SK-N-SH (cell line): Measurements from ENCODE around the gene KNDC1. TPM values are rescaled to one million over a fixed set of nuclear protein-coding genes. Genes with fewer than 3 reads are reported as not detected.

Source experiments
- CTCF ChIA-PET: fragments of 300-600, 350-600 bp; formaldehyde crosslinking; extraction: SDS; loops from one replicate; lab custom pipeline; 2021; lab: Yijun Ruan, JAX
- POLR2A ChIA-PET: fragments of 350-600 bp; sonication (Branson Sonifier 250); formaldehyde crosslinking; extraction: SDS; loops from one replicate; lab custom pipeline; 2020; ENCODE audit warnings: antibody characterized with exemption, inconsistent platforms; lab: Yijun Ruan, JAX
- DNase-seq: peaks from one replicate; pipeline ENCODE4 v3.0.0; 2012
- H2AFZ ChIP-seq: fragments of 200-600 bp; sonication (generic); 2 replicates; pipeline ENCODE4 v1.8.1; 2016; ENCODE audit warnings: antibody characterized with exemption, mild to moderate bottlenecking, low read depth
- H3F3A ChIP-seq: fragments of 200-600 bp; sonication (generic); replicated peaks from 2 replicates; pipeline ENCODE3; 2016; ENCODE audit warnings: antibody characterized with exemption, mild to moderate bottlenecking; ENCODE audit not compliant: insufficient read depth
- H3K27ac ChIP-seq, 2 experiments: fragments of 200-500 bp in 1 of 2; fragments of 200-600 bp in 1 of 2; sonication (Bioruptor generic) in 1 of 2; sonication (generic), shearing (Covaris generic) in 1 of 2; 2 replicates each; pipeline versions ENCODE4 v1.5.1 to v1.6.1; 2014 to 2016; ENCODE audit warnings: low read depth in 2 of 2, inconsistent platforms in 1 of 2, low read length in 1 of 2, mild to moderate bottlenecking in 1 of 2, mixed read lengths in 1 of 2
- H3K27me3 ChIP-seq: fragments of 200-600 bp; sonication (generic), shearing (Covaris generic); 2 replicates; pipeline ENCODE4 v1.6.1; 2016; ENCODE audit warnings: mixed run types; ENCODE audit not compliant: insufficient read depth
- H3K36me3 ChIP-seq, 2 experiments: fragments of 200-500 bp in 1 of 2; fragments of 200-600 bp in 1 of 2; sonication (Bioruptor generic) in 1 of 2; sonication (generic) in 1 of 2; replicated peaks in 1 of 2; 2 replicates each; pipeline versions ENCODE3 to v1.5.1; 2014 to 2016; ENCODE audit warnings: low read length in 1 of 2, mild to moderate bottlenecking in 1 of 2; ENCODE audit not compliant: insufficient read depth in 2 of 2, control insufficient read depth in 1 of 2
- H3K4me1 ChIP-seq, 2 experiments: fragments of 200-500 bp in 1 of 2; fragments of 200-600 bp in 1 of 2; sonication (Bioruptor generic) in 1 of 2; sonication (generic), shearing (Covaris generic) in 1 of 2; 2 replicates each; pipeline versions ENCODE4 v1.5.1 to v1.6.1; 2014 to 2016; ENCODE audit warnings: low read depth in 1 of 2, low read length in 1 of 2, mixed run types in 1 of 2; ENCODE audit not compliant: insufficient read depth in 2 of 2, control insufficient read depth in 1 of 2
- H3K4me2 ChIP-seq: fragments of 200-600 bp; sonication (generic), shearing (Covaris generic); 2 replicates; pipeline ENCODE4 v1.6.1; 2017; ENCODE audit warnings: mixed run types
- H3K4me3 ChIP-seq, 2 experiments: fragments of 200-500 bp in 1 of 2; fragments of 200-600 bp in 1 of 2; sonication (Bioruptor generic) in 1 of 2; sonication (generic), shearing (Covaris generic) in 1 of 2; 2 replicates each; pipeline versions ENCODE4 v1.5.1 to v1.8.1; 2014 to 2016; ENCODE audit warnings: low read depth in 2 of 2, inconsistent platforms in 1 of 2, low read length in 1 of 2, mild to moderate bottlenecking in 1 of 2, mixed read lengths in 1 of 2, moderate library complexity in 1 of 2
- H3K79me2 ChIP-seq: fragments of 200-600 bp; sonication (generic); 2 replicates; pipeline ENCODE4 v1.8.1; 2017; ENCODE audit warnings: mild to moderate bottlenecking; ENCODE audit not compliant: insufficient read depth
- H3K9ac ChIP-seq: fragments of 200-600 bp; sonication (generic); 2 replicates; pipeline ENCODE4 v1.6.1; 2017; ENCODE audit warnings: mixed run types
- H3K9me2 ChIP-seq: fragments of 200-600 bp; sonication (generic); 2 replicates; pipeline ENCODE4 v1.6.1; 2017; ENCODE audit warnings: mixed run types
- H3K9me3 ChIP-seq: fragments of 200-600 bp; sonication (generic); 2 replicates; pipeline ENCODE4 v1.6.1; 2017; ENCODE audit warnings: mixed run types, mild to moderate bottlenecking, moderate library complexity
- H4K20me1 ChIP-seq: fragments of 200-600 bp; sonication (generic); 2 replicates; pipeline ENCODE4 v1.6.1; 2017; ENCODE audit warnings: mild to moderate bottlenecking, mixed run types; ENCODE audit not compliant: insufficient read depth
- EP300 ChIP-seq, 2 experiments: IDR thresholded peaks; 2 replicates each; pipeline versions ENCODE4 v1.4.0 to v1.6.1; 2012; ENCODE audit warnings: borderline replicate concordance in 1 of 2, low read depth in 1 of 2, low read length in 1 of 2
- EZH2phosphoT487 ChIP-seq: fragments of 200-600 bp; sonication (generic); IDR thresholded peaks from 2 replicates; pipeline ENCODE4 v1.6.1; 2017; ENCODE audit warnings: low read depth, mixed run types, mild to moderate bottlenecking, antibody characterized with exemption, moderate library complexity, borderline replicate concordance
- FOSL2 ChIP-seq: IDR thresholded peaks from 2 replicates; pipeline ENCODE4 v1.4.0; 2012; ENCODE audit warnings: low read depth, mild to moderate bottlenecking, moderate library complexity, borderline replicate concordance
- FOXJ3 ChIP-seq: sonication (generic); formaldehyde crosslinking; IDR thresholded peaks from 2 replicates; pipeline ENCODE4 v1.5.1; 2020; ENCODE audit warnings: mild to moderate bottlenecking, missing genetic modification reagents
- GATA2 ChIP-seq: sonication (generic); formaldehyde crosslinking; IDR thresholded peaks from 2 replicates; pipeline ENCODE4 v1.5.0; 2020; ENCODE audit warnings: mild to moderate bottlenecking, missing genetic modification reagents
- MXI1 ChIP-seq: IDR thresholded peaks from 2 replicates; pipeline ENCODE4 v1.6.1; 2012; ENCODE audit warnings: mild to moderate bottlenecking, low read depth, low read length, improper control_type of control experiment
- NRF1 ChIP-seq: IDR thresholded peaks from 2 replicates; pipeline ENCODE4 v1.6.1; 2012; ENCODE audit warnings: low read depth, mild to moderate bottlenecking, low read length
- PBX3 ChIP-seq: IDR thresholded peaks from 2 replicates; pipeline ENCODE4; 2012
- POLR2AphosphoS5 ChIP-seq: IDR thresholded peaks from 2 replicates; pipeline ENCODE4 v1.6.1; 2012; ENCODE audit warnings: low read depth, low read length
- RCOR1 ChIP-seq: fragments of 150-350 bp; IDR thresholded peaks from 2 replicates; pipeline ENCODE4 v1.6.1; 2017; ENCODE audit warnings: antibody characterized with exemption, low read length
- RFX5 ChIP-seq: IDR thresholded peaks from 2 replicates; pipeline ENCODE4 v1.6.1; 2012; ENCODE audit warnings: mild to moderate bottlenecking, improper control_type of control experiment, low read length
- SIN3A ChIP-seq: IDR thresholded peaks from 2 replicates; pipeline ENCODE4 v1.6.1; 2012; ENCODE audit warnings: low read depth, mild to moderate bottlenecking, low read length, moderate library complexity, borderline replicate concordance
- SMC3 ChIP-seq: IDR thresholded peaks from 2 replicates; pipeline ENCODE4 v1.6.1; 2012; ENCODE audit warnings: low read depth, low read length, improper control_type of control experiment
- TAF1 ChIP-seq: IDR thresholded peaks from 2 replicates; pipeline ENCODE4 v1.6.1; 2012; ENCODE audit warnings: low read depth, mild to moderate bottlenecking, low read length, moderate library complexity, borderline replicate concordance
- TEAD4 ChIP-seq: IDR thresholded peaks from 2 replicates; pipeline ENCODE4 v1.4.0; 2012; ENCODE audit warnings: mild to moderate bottlenecking, borderline replicate concordance; ENCODE audit not compliant: insufficient read depth
- USF2 ChIP-seq: fragments of 150-350 bp; IDR thresholded peaks from 2 replicates; pipeline ENCODE4 v1.6.1; 2017; ENCODE audit warnings: antibody characterized with exemption, low read length, low read depth, borderline replicate concordance
- YY1 ChIP-seq: IDR thresholded peaks from 2 replicates; pipeline ENCODE4 v1.4.0; 2012; ENCODE audit warnings: low read depth, mild to moderate bottlenecking
- WGBS: methylation state at CpG from one replicate; pipeline ENCODE4 v1.1.6; 2017; ENCODE audit warnings: low lambda C conversion rate; 5-methylcytosine and 5-hydroxymethylcytosine counted together
- polyA plus RNA-seq, 3 experiments: library from polyadenylated mRNA; depleted of rRNA; stranded (reverse); fragments of >200 nt; gene quantifications; 2 replicates each; pipeline ENCODE4 v1.2.3, GENCODE V29; 2012
- TF ChIP-seq, protein P1 (sequence below): fragments of 150-350 bp; IDR thresholded peaks from 2 replicates; pipeline ENCODE4 v1.6.1; 2016; ENCODE audit warnings: mild to moderate bottlenecking, low read depth, low read length

Gene KNDC1
- polyA plus RNA-seq, 1 of the 3 experiments (the other 2 are of a cell fraction), result 1.4 TPM

GRCh38 chr10:133245439-133246235, 85.6 kb downstream of the KNDC1 start:
- no peaks in the 10 kb centered on the region for H3K36me3 ChIP-seq
- no peaks in the 10 kb centered on the region for H3K9me3 ChIP-seq
- H3K4me3 ChIP-seq, result no peak overlapping the region
- H3K27me3 ChIP-seq, result no peaks in the 10 kb centered on the region
- ChIA-PET CTCF (no interaction called here), POLR2A (no interaction called here)
- no peak overlapping the region for H3K4me2 ChIP-seq
- 87% methylated on average over 12 of the region's 33 CpGs for WGBS
- H3K9me2 ChIP-seq, result no peaks in the 10 kb centered on the region
- no peaks in the 10 kb centered on the region for H3K4me1 ChIP-seq
- H4K20me1 ChIP-seq, result no peaks in the 10 kb centered on the region
- H2AFZ ChIP-seq, result no peak overlapping the region
- H3K9ac ChIP-seq, result no peak overlapping the region
- DNase-seq, result no peak
- TF ChIP-seq EZH2phosphoT487 (no peak), GATA2 (CRISPR knock-in tag) (no peak), FOXJ3 (CRISPR knock-in tag) (no peak), TEAD4 (no peak), EP300 (IDR thresholded peaks at IDR 0.05; ENCODE audit: borderline replicate concordance in 1 of 2, low read depth in 1 of 2, low read length in 1 of 2) (no peak), RCOR1 (no peak), USF2 (no peak), RFX5 (no peak), FOSL2 (no peak)
- no peaks in the 10 kb centered on the region for H3F3A ChIP-seq
- no peak overlapping the region for H3K27ac ChIP-seq
- no peaks in the 10 kb centered on the region for H3K79me2 ChIP-seq

- ChIA-PET CTCF (no interaction called here), POLR2A (no interaction called here)
- Histone ChIP-seq H3K4me1 (no peaks in the 10 kb centered on the region), H3K9me2 (no peaks in the 10 kb centered on the region), H4K20me1 (no peaks in the 10 kb centered on the region), H3K27me3 (no peaks in the 10 kb centered on the region), H3K9ac (no peak overlapping the region), H3K9me3 (no peaks in the 10 kb centered on the region), H3K4me3 (no peak overlapping the region), H3K79me2 (no peaks in the 10 kb centered on the region), H3K4me2 (no peak overlapping the region), H2AFZ (no peak overlapping the region), H3K27ac (no peak overlapping the region), H3F3A (no peaks in the 10 kb centered on the region), H3K36me3 (no peaks in the 10 kb centered on the region)
- DNase-seq, result no peak
- TF ChIP-seq RFX5 (no peak), RCOR1 (no peak), FOXJ3 (CRISPR knock-in tag) (no peak), NRF1 (no peak), TEAD4 (no peak), SIN3A (no peak), PBX3 (no peak), MXI1 (no peak), POLR2AphosphoS5 (no peak), TAF1 (no peak), FOSL2 (no peak), EP300 (IDR thresholded peaks at IDR 0.05; ENCODE audit: borderline replicate concordance in 1 of 2, low read depth in 1 of 2, low read length in 1 of 2) (no peak), GATA2 (CRISPR knock-in tag) (no peak), YY1 (no peak), SMC3 (no peak)
- TF ChIP-seq, protein P1, sequence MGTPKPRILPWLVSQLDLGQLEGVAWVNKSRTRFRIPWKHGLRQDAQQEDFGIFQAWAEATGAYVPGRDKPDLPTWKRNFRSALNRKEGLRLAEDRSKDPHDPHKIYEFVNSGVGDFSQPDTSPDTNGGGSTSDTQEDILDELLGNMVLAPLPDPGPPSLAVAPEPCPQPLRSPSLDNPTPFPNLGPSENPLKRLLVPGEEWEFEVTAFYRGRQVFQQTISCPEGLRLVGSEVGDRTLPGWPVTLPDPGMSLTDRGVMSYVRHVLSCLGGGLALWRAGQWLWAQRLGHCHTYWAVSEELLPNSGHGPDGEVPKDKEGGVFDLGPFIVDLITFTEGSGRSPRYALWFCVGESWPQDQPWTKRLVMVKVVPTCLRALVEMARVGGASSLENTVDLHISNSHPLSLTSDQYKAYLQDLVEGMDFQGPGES, result no peak
- WGBS, result 87% methylated on average over 9 of the region's 12 CpGs
These were observed 86.2 kb downstream of the KNDC1 start for GRCh38 chr10:133246236-133246626.
